ENCODE measurements around the gene RTN4RL1.

RTN4RL1 gene

DNA sequence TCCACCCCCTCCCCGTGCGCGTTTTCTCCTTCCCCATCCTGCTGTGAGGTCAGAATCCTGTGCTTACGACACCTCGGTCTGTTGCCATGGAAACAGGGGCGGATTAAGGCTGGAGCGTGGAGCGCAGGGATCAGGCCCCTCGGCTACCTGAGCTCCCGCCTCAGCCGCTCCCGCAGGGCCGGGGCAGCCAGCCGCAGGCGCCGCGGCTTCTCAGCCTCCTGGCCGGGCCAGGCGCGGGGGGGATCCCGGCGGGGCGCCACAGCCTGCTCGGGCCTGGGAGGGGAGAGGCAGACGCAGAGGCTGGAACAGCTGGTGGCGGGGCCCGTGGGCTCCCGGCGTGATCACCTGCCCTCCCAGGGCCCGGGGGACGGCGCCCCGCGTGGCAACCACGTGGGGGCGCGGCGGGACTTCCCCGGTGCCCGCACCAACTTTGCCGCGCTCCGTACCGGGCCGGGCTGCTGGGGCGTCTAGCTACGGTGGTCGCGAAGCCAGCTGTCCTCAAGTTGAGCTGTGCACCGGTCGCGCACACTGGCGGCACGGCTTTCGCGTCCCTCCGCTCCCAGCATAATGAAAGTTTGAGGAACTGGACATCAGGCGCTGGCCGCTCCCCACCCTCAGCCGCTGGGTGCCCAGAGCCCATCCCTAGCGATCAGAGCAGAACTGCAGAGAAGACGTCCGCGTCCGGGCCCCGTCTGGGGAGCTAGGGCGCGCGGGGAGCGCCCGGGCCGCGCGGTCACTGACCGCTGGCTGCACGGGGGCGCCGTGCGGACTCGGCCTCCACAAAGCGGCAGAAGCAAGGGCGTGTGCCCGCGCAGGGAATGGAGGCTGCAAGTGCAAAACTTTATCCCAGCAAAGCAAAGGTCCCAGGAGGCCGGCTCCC lies 1.2 kb downstream of the RTN4RL1 start (continued):
- TF ChIP-seq, protein P1, sequence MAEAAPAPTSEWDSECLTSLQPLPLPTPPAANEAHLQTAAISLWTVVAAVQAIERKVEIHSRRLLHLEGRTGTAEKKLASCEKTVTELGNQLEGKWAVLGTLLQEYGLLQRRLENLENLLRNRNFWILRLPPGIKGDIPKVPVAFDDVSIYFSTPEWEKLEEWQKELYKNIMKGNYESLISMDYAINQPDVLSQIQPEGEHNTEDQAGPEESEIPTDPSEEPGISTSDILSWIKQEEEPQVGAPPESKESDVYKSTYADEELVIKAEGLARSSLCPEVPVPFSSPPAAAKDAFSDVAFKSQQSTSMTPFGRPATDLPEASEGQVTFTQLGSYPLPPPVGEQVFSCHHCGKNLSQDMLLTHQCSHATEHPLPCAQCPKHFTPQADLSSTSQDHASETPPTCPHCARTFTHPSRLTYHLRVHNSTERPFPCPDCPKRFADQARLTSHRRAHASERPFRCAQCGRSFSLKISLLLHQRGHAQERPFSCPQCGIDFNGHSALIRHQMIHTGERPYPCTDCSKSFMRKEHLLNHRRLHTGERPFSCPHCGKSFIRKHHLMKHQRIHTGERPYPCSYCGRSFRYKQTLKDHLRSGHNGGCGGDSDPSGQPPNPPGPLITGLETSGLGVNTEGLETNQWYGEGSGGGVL (tag by site-specific recombination; IDR thresholded peaks at IDR 0.05) = peak; percentile 71; the same call in 1 of the 2 replicates
- TF ChIP-seq, protein P2, sequence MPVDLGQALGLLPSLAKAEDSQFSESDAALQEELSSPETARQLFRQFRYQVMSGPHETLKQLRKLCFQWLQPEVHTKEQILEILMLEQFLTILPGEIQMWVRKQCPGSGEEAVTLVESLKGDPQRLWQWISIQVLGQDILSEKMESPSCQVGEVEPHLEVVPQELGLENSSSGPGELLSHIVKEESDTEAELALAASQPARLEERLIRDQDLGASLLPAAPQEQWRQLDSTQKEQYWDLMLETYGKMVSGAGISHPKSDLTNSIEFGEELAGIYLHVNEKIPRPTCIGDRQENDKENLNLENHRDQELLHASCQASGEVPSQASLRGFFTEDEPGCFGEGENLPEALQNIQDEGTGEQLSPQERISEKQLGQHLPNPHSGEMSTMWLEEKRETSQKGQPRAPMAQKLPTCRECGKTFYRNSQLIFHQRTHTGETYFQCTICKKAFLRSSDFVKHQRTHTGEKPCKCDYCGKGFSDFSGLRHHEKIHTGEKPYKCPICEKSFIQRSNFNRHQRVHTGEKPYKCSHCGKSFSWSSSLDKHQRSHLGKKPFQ (tag by site-specific recombination; IDR thresholded peaks at IDR 0.05) = no peak
- TF ChIP-seq ZNF48 (tag by site-specific recombination; IDR thresholded peaks at IDR 0.05) (no peak), ZBTB17 (tag by site-specific recombination; IDR thresholded peaks at IDR 0.05) (peak; percentile 70; the same call in 1 of the 2 replicates), ZNF23 (tag by site-specific recombination; IDR thresholded peaks at IDR 0.05; ENCODE audit: borderline replicate concordance) (no peak), ZNF707 (tag by site-specific recombination; IDR thresholded peaks at IDR 0.05) (no peak), ZNF239 (tag by site-specific recombination; IDR thresholded peaks at IDR 0.05) (no peak), ZFP69B (tag by site-specific recombination; IDR thresholded peaks at IDR 0.05) (no peak), TRIM28 (IDR thresholded peaks at IDR 0.05; ENCODE audit: borderline replicate concordance, low read length) (no peak), GLIS1 (tag by site-specific recombination; IDR thresholded peaks at IDR 0.05) (peak; percentile 92), ZNF24 (tag by site-specific recombination; IDR thresholded peaks at IDR 0.05) (no peak), ZSCAN23 (tag by site-specific recombination; IDR thresholded peaks at IDR 0.05) (no peak), KLF7 (tag by site-specific recombination; IDR thresholded peaks at IDR 0.05; ENCODE audit: borderline replicate concordance) (no peak), ZNF571 (tag by site-specific recombination; IDR thresholded peaks at IDR 0.05) (no peak), ZNF16 (tag by site-specific recombination; IDR thresholded peaks at IDR 0.05; ENCODE audit: low read depth) (no peak), ZNF335 (tag by site-specific recombination; conservative IDR thresholded peaks at IDR 0.05) (peak; percentile 54; the same call in 1 of the 2 replicates), ZNF621 (tag by site-specific recombination; IDR thresholded peaks at IDR 0.05) (no peak), ZNF37A (tag by site-specific recombination; IDR thresholded peaks at IDR 0.05) (no peak), ZNF433 (tag by site-specific recombination; IDR thresholded peaks at IDR 0.05; ENCODE audit: low read depth) (no peak), ZFP3 (tag by site-specific recombination; IDR thresholded peaks at IDR 0.05; ENCODE audit: low read depth) (no peak), ZNF747 (tag by site-specific recombination; IDR thresholded peaks at IDR 0.05) (no peak), ZNF791 (tag by site-specific recombination; IDR thresholded peaks at IDR 0.05) (no peak), ZNF558 (tag by site-specific recombination; IDR thresholded peaks at IDR 0.05) (no peak)
- TF ChIP-seq, protein P3, sequence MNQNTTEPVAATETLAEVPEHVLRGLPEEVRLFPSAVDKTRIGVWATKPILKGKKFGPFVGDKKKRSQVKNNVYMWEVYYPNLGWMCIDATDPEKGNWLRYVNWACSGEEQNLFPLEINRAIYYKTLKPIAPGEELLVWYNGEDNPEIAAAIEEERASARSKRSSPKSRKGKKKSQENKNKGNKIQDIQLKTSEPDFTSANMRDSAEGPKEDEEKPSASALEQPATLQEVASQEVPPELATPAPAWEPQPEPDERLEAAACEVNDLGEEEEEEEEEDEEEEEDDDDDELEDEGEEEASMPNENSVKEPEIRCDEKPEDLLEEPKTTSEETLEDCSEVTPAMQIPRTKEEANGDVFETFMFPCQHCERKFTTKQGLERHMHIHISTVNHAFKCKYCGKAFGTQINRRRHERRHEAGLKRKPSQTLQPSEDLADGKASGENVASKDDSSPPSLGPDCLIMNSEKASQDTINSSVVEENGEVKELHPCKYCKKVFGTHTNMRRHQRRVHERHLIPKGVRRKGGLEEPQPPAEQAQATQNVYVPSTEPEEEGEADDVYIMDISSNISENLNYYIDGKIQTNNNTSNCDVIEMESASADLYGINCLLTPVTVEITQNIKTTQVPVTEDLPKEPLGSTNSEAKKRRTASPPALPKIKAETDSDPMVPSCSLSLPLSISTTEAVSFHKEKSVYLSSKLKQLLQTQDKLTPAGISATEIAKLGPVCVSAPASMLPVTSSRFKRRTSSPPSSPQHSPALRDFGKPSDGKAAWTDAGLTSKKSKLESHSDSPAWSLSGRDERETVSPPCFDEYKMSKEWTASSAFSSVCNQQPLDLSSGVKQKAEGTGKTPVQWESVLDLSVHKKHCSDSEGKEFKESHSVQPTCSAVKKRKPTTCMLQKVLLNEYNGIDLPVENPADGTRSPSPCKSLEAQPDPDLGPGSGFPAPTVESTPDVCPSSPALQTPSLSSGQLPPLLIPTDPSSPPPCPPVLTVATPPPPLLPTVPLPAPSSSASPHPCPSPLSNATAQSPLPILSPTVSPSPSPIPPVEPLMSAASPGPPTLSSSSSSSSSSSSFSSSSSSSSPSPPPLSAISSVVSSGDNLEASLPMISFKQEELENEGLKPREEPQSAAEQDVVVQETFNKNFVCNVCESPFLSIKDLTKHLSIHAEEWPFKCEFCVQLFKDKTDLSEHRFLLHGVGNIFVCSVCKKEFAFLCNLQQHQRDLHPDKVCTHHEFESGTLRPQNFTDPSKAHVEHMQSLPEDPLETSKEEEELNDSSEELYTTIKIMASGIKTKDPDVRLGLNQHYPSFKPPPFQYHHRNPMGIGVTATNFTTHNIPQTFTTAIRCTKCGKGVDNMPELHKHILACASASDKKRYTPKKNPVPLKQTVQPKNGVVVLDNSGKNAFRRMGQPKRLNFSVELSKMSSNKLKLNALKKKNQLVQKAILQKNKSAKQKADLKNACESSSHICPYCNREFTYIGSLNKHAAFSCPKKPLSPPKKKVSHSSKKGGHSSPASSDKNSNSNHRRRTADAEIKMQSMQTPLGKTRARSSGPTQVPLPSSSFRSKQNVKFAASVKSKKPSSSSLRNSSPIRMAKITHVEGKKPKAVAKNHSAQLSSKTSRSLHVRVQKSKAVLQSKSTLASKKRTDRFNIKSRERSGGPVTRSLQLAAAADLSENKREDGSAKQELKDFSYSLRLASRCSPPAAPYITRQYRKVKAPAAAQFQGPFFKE (tag by site-specific recombination; IDR thresholded peaks at IDR 0.05; ENCODE audit: borderline replicate concordance) = no peak
- TF ChIP-seq, protein P4, sequence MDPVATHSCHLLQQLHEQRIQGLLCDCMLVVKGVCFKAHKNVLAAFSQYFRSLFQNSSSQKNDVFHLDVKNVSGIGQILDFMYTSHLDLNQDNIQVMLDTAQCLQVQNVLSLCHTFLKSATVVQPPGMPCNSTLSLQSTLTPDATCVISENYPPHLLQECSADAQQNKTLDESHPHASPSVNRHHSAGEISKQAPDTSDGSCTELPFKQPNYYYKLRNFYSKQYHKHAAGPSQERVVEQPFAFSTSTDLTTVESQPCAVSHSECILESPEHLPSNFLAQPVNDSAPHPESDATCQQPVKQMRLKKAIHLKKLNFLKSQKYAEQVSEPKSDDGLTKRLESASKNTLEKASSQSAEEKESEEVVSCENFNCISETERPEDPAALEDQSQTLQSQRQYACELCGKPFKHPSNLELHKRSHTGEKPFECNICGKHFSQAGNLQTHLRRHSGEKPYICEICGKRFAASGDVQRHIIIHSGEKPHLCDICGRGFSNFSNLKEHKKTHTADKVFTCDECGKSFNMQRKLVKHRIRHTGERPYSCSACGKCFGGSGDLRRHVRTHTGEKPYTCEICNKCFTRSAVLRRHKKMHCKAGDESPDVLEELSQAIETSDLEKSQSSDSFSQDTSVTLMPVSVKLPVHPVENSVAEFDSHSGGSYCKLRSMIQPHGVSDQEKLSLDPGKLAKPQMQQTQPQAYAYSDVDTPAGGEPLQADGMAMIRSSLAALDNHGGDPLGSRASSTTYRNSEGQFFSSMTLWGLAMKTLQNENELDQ (tag by site-specific recombination; IDR thresholded peaks at IDR 0.05; ENCODE audit: low read depth) = no peak
- TF ChIP-seq, protein P5, sequence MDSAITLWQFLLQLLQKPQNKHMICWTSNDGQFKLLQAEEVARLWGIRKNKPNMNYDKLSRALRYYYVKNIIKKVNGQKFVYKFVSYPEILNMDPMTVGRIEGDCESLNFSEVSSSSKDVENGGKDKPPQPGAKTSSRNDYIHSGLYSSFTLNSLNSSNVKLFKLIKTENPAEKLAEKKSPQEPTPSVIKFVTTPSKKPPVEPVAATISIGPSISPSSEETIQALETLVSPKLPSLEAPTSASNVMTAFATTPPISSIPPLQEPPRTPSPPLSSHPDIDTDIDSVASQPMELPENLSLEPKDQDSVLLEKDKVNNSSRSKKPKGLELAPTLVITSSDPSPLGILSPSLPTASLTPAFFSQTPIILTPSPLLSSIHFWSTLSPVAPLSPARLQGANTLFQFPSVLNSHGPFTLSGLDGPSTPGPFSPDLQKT (IDR thresholded peaks at IDR 0.05; ENCODE audit: borderline replicate concordance, low read depth, low read length) = no peak

Data from HEK293 (cell line).